ENCODE data around the gene FUT9.

- TF ChIP-seq CTCF (IDR thresholded peaks at IDR 0.05) (no peak), POLR2A (IDR thresholded peaks at IDR 0.05) (no peak)
These were observed 218.7 kb downstream of the FUT9 start for GRCh38 chr6:96234444-96234843.
